ENCODE measurements around the gene SCYGR3. TPM values are rescaled to one million over a fixed set of nuclear protein-coding genes. Genes with fewer than 3 reads are reported as not detected.

SCYGR3 gene
- total and polyA plus RNA-seq, 2 donors (not counting 3 experiments of a cell fraction or from before 2014, with no cell fraction given) = not detected

GRCh38 chr2:227612546-227613271 is 1.9 kb downstream of the SCYGR3 start:
- DNase-seq (ENCODE audit: low read depth, low spot score) = no peak
- no peaks in the 10 kb centered on the region for H3K9me3 ChIP-seq (replicated peaks; ENCODE audit: control insufficient read depth, insufficient read depth, low read length)
- POLR2A ChIA-PET = no interaction called here
- no peaks in the 10 kb centered on the region for H3K27me3 ChIP-seq (ENCODE audit: control insufficient read depth in 2 of 2, insufficient read depth in 2 of 2, low read length in 2 of 2)
- TF ChIP-seq MAX (IDR thresholded peaks at IDR 0.05; ENCODE audit: insufficient read depth, insufficient read length) (no peak), MYC (IDR thresholded peaks at IDR 0.05; ENCODE audit: low read depth, low read length) (no peak), CTCF (IDR thresholded peaks at IDR 0.05; ENCODE audit: extremely low read depth in 1 of 2, insufficient read depth in 1 of 2, low read depth in 1 of 2, low read length in 2 of 2) (no peak), GATA2 (IDR thresholded peaks at IDR 0.05; ENCODE audit: insufficient read depth, insufficient read length, low read depth, low read length) (no peak), JUN (IDR thresholded peaks at IDR 0.05; ENCODE audit: borderline replicate concordance, insufficient read depth, insufficient read length, low read depth) (no peak), POLR2A (IDR thresholded peaks at IDR 0.05; ENCODE audit: low read depth, low read length) (no peak), POLR2AphosphoS5 (IDR thresholded peaks at IDR 0.05; ENCODE audit: insufficient read depth, low read depth, low read length) (no peak), EZH2 (IDR thresholded peaks at IDR 0.05; ENCODE audit: borderline replicate concordance, low read depth, low read length, severe bottlenecking) (no peak), FOS (IDR thresholded peaks at IDR 0.05; ENCODE audit: borderline replicate concordance, insufficient read depth, low read length) (no peak)
- H3K4me1 ChIP-seq (ENCODE audit: control insufficient read depth, extremely low read depth, insufficient read depth, low read length) = no peaks in the 10 kb centered on the region
- dilution Hi-C loops (cut with MboI; ENCODE audit: extremely low pct_ligation_motif_present, low sequenced_read_pairs) = no loop called here
- no peak overlapping the region for H3K27ac ChIP-seq (ENCODE audit: insufficient read depth, low read depth, low read length)
- H3K4me3 ChIP-seq (replicated peaks in 1 of 3; ENCODE audit: insufficient read depth in 1 of 3, low read depth in 1 of 3, low read length in 3 of 3) = no peak overlapping the region
- H3K36me3 ChIP-seq (ENCODE audit: control insufficient read depth in 2 of 2, extremely low read depth in 1 of 2, insufficient read depth in 2 of 2, low read length in 2 of 2) = no peaks in the 10 kb centered on the region
- BruUV-seq (replicated peaks) = no TSS peak
- intact Hi-C loops (cut with micrococcal nuclease) = no loop called here
- no peak overlapping the region for H3K9ac ChIP-seq (replicated peaks; ENCODE audit: extremely low read depth, insufficient read depth, low read length)
- no peak overlapping the region for H2AFZ ChIP-seq (ENCODE audit: low read depth, low read length)
- no peaks in the 10 kb centered on the region for H3K79me2 ChIP-seq (ENCODE audit: control insufficient read depth, insufficient read depth, low read length)
- H3K4me2 ChIP-seq (ENCODE audit: insufficient read depth, low read length) = no peak overlapping the region
- no peaks in the 10 kb centered on the region for H4K20me1 ChIP-seq (replicated peaks; ENCODE audit: control insufficient read depth, extremely low read depth, insufficient read depth, low read length)
- no peaks in the 10 kb centered on the region for H3K9me1 ChIP-seq (replicated peaks; ENCODE audit: control insufficient read depth, extremely low read depth, insufficient read depth, low read length)
- CTCF ChIA-PET = no interaction called here
- FAIRE-seq = no peak

Measured in endothelial cell of umbilical vein (primary cell).